Measurements from ENCODE around the gene SLC45A3. TPM values are rescaled to one million over a fixed set of nuclear protein-coding genes. Genes with fewer than 3 reads are reported as not detected.
"Not testable (repeated sequence)": the region's sequence is repeated elsewhere in the genome, so short reads cannot be mapped to it uniquely, and the experiment has no call there.

Gene SLC45A3, protein sequence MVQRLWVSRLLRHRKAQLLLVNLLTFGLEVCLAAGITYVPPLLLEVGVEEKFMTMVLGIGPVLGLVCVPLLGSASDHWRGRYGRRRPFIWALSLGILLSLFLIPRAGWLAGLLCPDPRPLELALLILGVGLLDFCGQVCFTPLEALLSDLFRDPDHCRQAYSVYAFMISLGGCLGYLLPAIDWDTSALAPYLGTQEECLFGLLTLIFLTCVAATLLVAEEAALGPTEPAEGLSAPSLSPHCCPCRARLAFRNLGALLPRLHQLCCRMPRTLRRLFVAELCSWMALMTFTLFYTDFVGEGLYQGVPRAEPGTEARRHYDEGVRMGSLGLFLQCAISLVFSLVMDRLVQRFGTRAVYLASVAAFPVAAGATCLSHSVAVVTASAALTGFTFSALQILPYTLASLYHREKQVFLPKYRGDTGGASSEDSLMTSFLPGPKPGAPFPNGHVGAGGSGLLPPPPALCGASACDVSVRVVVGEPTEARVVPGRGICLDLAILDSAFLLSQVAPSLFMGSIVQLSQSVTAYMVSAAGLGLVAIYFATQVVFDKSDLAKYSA
- total RNA-seq (2014; rRNA removed; shearing (Covaris generic)) = 4.3 and 7.1 TPM in 2 replicates

- no peak for DNase-seq (ENCODE audit: low spot score)
Measured at GRCh38 chr1:205680073-205680851, at the start of gene SLC45A3. Gene SLC45A3 (minus strand): TSS chr1:205680509. CDS start chr1:205664656, 15,853 bp downstream.

GRCh38 chr1:205726619-205727125 is 46.4 kb upstream of the SLC45A3 start:
- no peak for DNase-seq (ENCODE audit: low spot score)

GRCh38 chr1:205725514-205725913 is 45.2 kb upstream of the SLC45A3 start:
- no peak for DNase-seq (ENCODE audit: low spot score)

DNA sequence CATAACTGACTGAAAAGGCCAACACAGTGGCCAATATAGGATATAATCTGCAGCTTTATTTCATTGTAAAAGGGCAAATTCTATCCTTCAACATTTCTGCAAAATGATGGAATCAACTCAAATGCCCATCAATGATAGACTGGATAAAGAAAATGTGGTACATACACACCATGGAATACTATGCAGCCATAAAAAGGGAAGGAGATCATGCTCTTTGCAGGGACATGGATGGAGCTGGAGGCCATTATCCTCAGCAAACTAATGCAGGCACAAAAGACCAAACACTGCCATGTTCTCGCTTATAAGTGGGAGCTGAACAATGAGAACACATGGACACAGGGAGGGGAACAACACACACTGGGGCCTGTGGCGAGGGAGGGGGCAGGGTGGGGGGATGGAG is 40.4 kb upstream of the SLC45A3 start:
- DNase-seq (ENCODE audit: low spot score) = not testable (repeated sequence)

DNA sequence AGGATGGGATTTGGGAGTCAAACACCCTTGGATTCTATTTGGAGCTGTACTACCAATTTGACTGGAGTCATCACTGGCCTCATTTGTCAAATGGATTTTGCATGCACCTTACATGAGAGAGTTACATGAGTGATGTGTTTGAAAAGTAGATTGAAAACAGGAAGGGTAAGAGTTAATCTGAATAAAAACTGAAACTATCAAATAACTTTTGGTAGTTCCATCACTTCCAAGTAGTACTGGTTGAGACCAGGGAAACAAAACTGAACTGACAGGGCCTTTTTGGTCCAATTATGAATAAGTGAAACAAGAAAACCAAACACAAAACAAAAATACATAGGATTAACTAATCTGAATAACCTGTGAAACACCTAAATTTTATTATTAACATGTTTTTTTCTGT is 39.5 kb upstream of the SLC45A3 start:
- no peak for DNase-seq (ENCODE audit: low spot score)

GRCh38 chr1:205719015-205719414 is 38.7 kb upstream of the SLC45A3 start:
- no peak for DNase-seq (ENCODE audit: low spot score)

DNA sequence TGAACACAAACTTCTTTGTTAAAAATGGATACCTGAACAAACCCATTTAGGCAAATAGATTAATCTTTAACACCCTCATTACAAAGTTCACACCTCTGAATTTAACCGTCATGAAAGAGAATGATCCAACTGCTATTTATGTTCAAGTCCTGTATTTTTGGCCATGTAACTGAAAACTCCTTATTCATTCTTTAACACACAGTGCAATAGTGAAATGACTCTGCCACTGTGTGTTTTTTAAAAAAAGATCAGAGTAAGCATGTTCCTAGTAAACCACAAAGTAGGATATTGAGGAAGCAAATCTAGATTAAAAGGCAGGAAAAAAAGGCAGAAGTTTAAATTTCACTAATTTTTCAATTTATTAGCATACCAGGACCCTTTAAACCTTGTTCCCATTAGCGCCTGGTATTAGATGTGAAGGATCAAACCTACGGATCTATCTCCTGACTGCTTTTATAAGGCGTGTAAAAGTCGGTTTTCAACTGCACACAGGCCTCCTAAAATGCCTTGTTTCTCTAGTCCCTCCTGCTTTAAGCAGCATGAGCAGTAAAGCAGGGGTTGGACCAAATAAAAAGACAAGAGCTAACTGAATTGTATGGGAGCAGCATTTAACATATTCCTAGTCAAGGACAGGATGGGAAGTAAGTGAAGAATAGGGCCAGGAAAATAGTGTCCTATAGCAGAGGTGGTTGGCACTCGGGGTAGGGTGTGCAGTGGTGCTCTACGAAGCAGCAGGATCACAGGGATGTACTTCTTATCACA is 36.2 kb upstream of the SLC45A3 start:
- no peak for DNase-seq (ENCODE audit: low spot score)

DNA sequence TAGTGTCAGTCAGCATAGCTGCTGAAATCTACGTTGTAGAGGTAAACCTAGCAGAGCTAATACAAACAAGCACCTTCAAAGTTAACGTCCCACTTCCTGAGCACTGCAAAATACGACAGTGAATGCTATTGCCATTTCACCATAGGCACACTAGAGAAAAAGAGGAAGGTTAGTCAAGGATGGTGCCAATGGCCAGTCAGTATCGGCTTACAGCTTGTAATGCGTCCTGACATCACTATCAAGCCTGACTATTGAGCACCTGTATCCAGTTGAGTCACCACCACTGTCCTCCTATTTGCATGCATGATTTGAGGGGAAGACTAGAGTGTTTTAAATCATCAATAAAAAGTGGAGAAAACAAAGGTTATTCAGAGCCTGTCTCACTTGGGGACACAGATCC is 35.3 kb upstream of the SLC45A3 start:
- no peak for DNase-seq (ENCODE audit: low spot score)

- DNase-seq (ENCODE audit: low spot score) = no peak
Measured at GRCh38 chr1:205714906-205715246, 34.6 kb upstream of the SLC45A3 start.

DNA sequence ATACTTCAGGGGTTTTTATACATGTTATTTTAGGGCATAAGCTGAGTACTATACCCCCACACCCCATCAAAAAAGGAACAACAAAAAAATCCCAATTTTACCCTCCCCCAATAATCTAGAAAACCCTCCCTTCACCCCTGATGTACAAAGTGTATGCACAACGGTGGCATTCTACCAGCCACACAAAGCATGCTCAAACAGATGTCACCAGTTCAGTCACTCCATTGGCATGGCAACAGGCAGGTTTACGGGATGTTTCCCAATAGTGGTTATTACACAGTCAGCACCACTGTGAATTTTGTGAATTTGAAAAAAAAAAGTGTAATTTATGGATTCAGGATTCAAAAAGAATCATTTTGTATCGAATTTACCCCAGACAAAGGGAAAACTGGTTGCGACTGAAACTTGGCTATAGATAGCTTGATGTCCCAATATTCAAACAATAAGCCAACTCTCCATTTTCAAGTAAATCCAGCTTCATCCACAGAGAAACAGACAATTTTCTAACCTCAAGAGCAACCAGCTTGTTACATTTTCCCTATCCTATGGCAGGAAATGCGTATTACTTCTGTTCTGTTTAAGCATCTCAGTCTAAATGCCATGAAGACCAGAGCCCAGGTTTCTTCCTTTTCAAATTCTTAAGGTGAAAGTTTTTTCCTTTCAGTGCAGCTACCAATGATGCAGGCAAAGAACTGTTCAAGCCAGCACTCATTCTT is 34.0 kb upstream of the SLC45A3 start:
- DNase-seq (ENCODE audit: low spot score) = no peak

GRCh38 chr1:205711105-205712048 is 31.1 kb upstream of the SLC45A3 start:
- peak; percentile 63 for DNase-seq (ENCODE audit: low spot score)

DNA sequence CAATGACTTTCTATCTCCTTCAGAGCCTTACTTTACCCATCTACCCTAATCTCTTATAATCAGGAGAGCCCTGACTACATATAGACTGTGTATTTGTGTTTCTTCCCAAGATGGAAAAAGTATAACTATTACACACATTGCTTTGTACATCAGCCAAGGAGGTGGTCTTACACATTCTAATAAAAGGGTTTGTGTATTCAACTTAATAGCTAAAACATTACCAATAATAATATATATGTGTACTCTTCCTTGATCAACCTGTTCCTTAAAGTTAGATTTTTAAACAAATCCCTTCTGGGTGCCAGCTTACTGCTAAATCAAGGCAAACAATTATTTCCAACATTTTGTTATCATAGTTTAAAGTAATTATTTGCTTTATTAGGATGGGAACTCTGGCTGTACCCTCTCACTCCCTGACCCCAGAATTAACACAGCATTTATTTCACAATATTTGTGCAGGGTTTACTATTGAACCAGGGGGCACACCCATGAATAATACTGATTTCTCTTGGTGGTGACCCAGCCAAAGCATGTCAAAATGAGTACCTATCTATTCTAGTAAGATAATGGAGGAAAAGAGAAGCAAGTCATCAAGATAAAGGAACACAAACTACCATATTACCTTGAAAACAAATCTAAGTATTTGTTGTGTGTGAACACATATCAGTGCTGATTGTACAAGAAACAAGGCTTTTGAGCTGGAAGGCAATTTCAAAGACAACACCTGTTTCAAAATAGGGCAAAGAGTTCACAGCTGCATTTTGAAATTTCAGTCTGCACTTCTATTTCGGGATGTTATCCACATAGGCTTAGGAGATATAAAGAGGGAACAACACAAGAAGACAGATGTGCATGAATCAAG is 30.1 kb upstream of the SLC45A3 start:
- DNase-seq (ENCODE audit: low spot score) = no peak

GRCh38 chr1:205709640-205710039 is 29.3 kb upstream of the SLC45A3 start:
- no peak for DNase-seq (ENCODE audit: low spot score)

DNA sequence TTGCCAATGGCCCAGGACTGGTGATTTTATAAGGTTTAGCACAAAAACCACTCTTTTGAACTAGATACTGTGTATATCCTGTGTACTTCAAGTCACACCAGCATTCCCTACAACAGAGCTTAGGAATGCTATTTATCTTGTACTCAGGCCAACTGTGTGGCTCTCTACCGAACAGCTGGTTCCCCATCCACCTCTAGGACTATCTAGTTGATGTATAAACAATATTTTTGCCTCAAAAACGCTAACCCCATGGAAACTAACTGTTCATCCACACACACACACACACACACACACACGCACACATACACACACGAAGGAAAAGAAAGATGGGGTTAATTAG is 28.7 kb upstream of the SLC45A3 start:
- DNase-seq (ENCODE audit: low spot score) = no peak

DNA sequence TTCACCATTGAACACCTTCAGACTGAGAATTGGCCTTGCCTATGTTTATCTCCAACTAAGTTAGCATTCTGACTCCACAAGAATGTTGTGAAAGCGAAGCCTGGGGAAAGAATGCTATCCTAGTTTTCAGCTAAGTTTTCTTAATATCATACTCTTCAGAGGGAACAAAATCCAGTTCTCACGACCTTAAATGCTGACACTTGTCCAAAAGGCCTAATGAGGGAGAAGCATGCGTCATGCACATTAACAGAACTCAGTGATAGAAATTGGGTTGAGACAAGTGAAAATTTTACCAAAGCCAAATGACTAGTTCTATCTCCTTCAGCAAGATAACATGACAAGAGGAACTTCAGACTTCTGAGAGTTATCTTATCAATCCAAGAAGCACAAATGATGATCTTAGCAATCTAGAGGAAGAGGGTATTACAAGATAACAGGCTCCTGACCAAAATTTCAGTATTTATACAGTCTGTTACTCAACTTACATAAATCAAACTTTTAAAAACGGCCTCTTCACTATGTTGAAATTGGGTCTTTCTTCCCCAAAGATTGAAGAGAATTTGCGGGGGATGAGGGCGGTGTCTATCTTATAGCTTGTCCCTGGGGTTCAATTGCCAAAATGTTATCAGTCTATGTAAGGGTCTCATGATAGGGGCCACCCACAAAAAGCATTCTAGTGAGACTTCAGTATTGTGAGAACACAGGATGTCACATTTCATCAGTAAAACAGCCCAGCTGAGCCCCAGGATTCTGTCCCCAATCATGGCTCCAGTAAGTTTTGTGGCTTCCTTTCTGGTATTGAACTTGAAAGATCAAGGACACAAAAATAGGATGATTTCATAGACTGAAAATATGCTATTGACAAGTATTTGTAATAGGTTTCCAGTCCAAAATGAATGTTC is 26.5 kb upstream of the SLC45A3 start:
- DNase-seq (ENCODE audit: low spot score) = no peak

- no peak for DNase-seq (ENCODE audit: low spot score)
Measured at GRCh38 chr1:205704903-205705302, 24.6 kb upstream of the SLC45A3 start.

DNA sequence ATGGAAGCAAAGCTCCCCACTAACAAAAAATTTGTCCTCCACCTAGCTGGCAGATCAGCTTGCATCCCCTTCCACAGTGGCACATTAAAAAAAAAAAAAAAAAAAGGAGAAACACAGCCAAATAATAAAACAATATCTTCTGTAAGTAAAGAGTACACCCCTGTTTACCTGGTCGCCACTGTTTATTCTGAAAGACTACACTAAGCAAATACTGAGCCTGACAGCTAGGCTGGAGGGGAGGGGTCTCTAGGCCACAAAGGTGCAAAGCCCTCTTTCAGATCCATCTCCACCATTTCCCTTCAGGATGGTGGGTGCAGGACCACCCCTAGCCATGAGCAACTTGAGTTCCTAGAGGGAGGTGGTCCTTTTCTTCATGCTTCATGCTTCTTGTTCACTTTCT is 22.8 kb upstream of the SLC45A3 start:
- DNase-seq (ENCODE audit: low spot score) = no peak

DNA sequence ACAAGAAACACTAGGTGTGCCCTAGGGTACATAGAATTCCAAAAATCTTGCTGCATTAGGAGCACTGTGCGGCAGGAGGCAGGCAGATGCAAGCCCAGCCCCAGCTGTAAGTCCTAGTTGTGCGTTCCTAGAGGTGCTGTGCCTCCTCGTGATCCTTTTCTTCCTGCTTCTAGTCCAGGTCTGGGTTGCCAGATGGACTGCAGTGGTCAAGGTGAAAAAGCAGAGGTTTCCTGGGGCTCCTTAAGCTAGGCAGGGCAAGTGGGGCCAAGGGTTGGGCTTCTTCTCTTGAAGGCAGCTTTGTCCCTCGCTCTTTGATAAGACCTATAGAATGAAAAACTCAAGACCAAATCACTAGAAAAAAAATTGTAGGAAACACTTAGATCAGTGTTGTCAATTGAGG is 21.6 kb upstream of the SLC45A3 start:
- DNase-seq (ENCODE audit: low spot score) = no peak

Data from H4 (cell line).